HG02642 (cell line): ENCODE measurements around the gene SLC22A7.
A peak's percentile ranks its signal among the peaks of the same experiment; 100 is the strongest.

Source experiments
- ATAC-seq: cut with Tn5 transposase; IDR thresholded peaks from one replicate; pipeline ENCODE4 v1.9.1; 2021; ENCODE audit warnings: mild to moderate bottlenecking; ENCODE audit not compliant: unreplicated experiment, poor library complexity

SLC22A7 gene, protein sequence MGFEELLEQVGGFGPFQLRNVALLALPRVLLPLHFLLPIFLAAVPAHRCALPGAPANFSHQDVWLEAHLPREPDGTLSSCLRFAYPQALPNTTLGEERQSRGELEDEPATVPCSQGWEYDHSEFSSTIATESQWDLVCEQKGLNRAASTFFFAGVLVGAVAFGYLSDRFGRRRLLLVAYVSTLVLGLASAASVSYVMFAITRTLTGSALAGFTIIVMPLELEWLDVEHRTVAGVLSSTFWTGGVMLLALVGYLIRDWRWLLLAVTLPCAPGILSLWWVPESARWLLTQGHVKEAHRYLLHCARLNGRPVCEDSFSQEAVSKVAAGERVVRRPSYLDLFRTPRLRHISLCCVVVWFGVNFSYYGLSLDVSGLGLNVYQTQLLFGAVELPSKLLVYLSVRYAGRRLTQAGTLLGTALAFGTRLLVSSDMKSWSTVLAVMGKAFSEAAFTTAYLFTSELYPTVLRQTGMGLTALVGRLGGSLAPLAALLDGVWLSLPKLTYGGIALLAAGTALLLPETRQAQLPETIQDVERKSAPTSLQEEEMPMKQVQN

DNA sequence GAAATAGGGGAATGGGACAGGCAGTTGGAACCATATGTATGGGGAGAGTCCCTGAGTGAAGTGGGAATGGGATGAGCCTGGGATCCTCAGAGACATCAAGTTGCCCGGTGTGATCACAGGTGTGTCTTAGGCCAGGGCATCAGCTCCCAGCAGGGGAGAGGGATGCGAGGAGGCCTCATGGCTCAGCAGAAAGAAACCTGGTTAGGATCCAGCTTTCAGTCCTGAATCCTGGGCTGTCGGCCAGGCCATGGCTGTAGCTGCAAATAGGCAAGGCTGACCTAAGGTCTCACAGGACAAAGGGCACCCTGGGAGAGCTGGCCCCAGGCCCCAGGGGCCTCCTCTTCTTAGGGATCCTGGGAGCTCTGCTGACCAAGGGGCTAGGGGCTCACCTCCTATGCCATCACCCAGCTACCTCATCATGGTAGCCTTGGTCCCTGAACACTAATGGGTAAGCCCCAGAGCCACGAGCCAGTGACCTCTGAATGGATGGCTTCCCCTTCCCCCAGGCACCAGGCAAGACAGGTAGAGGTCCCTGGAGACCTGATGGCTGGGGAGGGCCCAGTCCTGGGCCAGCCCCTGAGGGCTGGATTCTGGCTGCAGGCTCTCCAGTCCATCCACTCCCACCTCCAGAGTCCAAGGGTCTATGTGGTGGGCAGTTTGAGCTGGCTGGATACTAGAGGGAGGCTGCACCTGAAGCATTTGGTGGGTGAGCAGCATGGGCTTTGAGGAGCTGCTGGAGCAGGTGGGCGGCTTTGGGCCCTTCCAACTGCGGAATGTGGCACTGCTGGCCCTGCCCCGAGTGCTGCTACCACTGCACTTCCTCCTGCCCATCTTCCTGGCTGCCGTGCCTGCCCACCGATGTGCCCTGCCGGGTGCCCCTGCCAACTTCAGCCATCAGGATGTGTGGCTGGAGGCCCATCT lies at the start of gene SLC22A7:
SLC22A7 (plus strand) TSS at position 617 of the 921 bp plus-strand sequence; CDS start at position 716, 99 bp downstream.
- no peak for ATAC-seq

- ATAC-seq = no peak
Observed at GRCh38 chr6:43248791-43249190, 49.3 kb upstream of the SLC22A7 start.

DNA sequence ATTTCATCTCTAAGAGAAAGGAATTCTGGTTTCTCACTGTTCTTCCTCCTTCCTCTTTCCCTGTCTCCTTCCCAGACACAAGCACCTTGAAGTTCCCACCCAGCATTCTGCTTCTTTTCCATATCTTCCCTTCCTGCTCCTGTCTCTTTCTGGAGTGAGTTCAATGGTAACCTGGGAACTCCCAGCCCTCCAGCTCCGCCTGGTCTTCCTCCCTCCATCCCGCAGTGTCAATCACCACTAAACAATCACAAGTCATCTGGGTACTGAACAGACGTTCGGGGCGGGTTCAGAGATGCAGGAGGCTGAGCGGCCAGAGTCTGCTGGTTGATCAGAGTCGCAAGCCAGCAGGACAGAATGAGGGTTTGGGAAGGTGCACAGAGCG lies 47.1 kb upstream of the SLC22A7 start:
- ATAC-seq = no peak

DNA sequence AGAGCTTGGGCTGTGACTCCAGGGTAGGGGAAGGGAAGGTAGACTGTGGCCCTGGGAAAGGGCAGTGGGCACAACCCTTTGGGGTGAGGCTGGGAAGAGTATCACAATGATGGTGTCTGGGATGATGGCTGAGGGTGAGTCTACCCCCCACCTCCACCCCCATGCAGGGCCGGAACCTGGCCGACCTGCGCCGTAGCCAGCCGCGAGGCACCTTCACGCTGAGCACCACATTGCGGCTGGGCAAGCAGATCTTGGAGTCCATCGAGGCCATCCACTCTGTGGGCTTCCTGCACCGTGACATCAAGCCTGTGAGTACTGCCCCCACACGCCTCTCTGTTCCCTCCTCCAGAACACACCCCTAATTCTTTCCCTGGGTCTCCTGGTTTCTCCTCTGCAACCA lies 44.7 kb upstream of the SLC22A7 start:
- no peak for ATAC-seq

DNA sequence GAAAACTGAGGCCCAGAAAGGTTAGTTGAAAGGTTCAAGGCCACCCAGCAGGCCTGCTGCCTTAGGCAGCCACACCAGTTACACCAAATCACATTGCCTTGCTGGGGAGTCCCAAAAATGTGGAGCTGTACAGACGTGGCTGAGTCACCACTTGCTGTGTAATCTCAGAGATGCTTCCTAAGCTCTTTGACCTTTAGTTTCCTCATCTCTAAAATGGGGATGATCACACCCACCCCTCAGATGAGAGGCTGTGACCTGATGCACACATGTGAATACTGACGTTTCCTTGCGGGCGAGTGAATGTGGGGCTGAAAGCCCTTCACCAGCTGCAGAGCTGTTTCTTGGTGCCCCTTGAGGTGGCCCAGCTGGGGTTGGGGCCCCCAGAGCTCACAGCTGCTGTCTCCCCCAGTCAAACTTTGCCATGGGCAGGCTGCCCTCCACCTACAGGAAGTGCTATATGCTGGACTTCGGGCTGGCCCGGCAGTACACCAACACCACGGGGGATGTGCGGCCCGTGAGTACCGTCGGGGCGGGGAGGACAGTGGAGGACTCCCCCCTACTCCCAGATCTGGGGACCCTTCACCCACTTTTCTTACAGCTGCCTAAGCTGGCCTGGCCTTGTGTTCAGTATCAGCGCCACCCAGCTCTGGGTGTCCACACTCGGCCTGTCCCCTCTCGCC lies 43.8 kb upstream of the SLC22A7 start:
- ATAC-seq = no peak

- no peak for ATAC-seq
Observed at GRCh38 chr6:43254846-43255245, 43.2 kb upstream of the SLC22A7 start.

- no peak for ATAC-seq
Observed at GRCh38 chr6:43255408-43256054, 42.5 kb upstream of the SLC22A7 start.

- no peak for ATAC-seq
Observed at GRCh38 chr6:43256670-43257366, 41.2 kb upstream of the SLC22A7 start.

GRCh38 chr6:43257367-43258145 lies 40.5 kb upstream of the SLC22A7 start:
- no peak for ATAC-seq

DNA sequence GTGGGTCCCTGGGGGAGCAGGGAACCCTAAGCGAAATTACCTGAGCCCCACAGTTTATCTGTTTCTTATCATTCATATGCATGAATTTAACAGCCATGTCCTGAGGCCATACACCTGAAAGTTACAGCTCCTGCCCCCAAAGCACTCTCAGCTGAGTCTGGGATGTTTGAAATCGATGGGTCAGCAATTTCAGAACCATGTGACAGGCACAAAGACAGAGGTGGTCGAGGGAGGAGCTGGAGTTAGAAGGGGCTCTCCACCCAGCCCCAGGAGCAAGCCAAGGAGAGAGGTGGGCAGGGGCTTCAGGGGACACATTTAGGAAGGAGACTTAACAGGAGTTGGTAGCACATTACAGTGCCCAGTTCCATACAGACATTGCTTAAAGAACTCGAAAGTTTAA lies 39.9 kb upstream of the SLC22A7 start:
- no peak for ATAC-seq

DNA sequence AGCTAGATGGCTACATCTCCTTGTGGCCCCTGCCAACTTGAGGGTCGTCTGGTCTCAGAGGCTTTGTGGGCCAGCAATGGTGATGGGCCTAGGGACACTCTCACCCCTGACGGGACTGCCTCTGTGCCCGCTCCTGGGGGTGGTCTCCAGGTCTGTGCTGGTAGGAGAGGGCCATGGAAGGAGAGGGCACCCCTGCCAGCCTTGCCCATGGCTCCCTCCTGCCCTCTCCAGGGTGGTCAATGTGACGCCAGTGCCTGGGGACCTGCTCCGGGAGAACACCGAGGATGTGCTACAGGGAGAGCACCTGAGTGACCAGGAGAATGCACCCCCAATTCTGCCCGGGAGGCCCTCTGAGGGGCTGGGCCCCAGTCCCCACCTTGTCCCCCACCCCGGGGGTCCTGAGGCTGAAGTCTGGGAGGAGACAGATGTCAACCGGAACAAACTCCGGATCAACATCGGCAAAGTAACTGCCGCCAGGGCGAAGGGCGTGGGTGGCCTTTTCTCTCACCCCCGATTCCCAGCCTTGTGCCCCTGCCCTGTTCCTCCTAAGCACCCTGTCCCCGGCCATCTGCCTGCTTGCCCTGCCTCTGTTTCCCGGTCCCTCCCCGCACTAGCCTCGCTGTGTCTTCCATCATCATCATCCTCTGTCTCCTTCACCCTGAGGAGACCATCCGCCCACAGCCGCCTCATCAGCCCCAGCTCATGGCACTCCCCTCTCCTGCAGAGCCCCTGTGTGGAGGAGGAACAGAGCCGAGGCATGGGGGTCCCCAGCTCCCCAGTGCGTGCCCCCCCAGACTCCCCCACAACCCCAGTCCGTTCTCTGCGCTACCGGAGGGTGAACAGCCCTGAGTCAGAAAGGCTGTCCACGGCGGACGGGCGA lies 39.0 kb upstream of the SLC22A7 start:
- ATAC-seq = no peak

- no peak for ATAC-seq
Observed at GRCh38 chr6:43260791-43261190, 37.3 kb upstream of the SLC22A7 start.

DNA sequence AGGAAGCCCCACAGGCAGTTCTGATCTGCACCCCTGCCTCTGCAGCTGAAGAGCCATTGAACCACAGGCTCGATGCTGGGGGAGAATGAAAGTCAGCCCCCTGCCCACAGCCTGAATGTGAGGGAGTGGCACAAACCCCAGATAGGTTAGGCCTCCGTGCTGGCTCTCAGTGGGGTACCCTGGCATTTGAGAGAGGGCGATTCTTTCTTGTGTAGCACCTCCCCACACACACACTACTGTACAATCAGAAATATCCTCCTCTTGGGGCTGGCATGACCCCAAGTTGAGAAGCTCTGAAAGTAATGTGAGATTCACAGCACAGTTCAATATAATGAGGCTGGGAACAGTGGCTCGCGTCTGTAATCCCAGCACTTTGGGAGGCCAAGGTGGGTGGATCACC lies 36.9 kb upstream of the SLC22A7 start:
- no peak for ATAC-seq

DNA sequence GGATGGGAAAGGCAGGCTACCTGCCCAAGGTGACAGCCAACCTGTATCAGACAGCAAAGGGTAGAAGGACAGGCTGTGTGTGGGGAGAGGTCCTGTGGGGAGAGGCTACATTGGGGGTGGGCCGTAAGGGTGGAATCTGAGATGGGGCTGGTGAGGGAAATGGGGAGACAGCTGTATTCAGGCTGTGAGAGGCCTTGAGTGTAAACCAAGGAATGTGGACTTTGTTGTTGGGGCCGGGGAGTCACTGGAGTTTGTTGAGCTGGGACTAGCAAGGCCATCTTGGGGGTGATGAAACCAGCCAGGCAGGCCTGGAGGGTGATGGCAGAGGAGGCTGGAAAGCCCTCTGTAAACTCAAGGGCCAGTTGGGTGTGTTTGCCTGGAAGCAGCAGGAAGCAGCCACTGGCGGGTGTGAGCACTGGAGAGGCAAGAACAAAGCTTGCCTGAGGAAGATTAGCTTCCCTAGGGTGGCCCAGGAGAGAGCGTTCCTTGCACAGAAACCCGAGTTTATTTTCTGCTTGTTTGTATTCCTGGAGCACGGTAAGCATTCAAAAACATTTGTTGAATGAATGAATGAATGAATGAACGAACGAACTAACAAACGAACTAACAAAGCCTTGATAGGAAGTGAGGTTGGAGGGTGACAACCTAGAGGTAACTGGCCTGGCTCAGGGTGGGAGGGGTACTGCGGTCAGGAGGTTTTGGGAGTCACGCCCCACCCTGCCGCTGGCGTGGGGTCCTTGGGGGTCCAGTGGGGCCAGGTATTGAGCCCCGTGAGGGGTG lies 35.9 kb upstream of the SLC22A7 start:
- ATAC-seq = no peak

DNA sequence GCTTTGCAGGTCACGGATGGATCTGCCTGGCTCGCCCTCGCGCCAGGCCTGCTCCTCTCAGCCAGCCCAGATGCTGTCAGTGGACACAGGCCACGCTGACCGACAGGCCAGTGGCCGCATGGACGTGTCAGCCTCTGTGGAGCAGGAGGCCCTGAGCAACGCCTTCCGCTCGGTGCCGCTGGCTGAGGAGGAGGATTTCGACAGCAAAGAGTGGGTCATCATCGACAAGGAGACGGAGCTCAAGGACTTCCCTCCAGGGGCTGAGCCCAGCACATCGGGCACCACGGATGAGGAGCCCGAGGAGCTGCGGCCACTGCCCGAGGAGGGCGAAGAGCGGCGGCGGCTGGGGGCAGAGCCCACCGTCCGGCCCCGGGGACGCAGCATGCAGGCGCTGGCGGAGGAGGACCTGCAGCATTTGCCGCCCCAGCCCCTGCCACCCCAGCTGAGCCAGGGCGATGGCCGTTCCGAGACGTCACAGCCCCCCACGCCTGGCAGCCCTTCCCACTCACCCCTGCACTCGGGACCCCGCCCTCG lies 35.2 kb upstream of the SLC22A7 start:
- ATAC-seq = no peak

DNA sequence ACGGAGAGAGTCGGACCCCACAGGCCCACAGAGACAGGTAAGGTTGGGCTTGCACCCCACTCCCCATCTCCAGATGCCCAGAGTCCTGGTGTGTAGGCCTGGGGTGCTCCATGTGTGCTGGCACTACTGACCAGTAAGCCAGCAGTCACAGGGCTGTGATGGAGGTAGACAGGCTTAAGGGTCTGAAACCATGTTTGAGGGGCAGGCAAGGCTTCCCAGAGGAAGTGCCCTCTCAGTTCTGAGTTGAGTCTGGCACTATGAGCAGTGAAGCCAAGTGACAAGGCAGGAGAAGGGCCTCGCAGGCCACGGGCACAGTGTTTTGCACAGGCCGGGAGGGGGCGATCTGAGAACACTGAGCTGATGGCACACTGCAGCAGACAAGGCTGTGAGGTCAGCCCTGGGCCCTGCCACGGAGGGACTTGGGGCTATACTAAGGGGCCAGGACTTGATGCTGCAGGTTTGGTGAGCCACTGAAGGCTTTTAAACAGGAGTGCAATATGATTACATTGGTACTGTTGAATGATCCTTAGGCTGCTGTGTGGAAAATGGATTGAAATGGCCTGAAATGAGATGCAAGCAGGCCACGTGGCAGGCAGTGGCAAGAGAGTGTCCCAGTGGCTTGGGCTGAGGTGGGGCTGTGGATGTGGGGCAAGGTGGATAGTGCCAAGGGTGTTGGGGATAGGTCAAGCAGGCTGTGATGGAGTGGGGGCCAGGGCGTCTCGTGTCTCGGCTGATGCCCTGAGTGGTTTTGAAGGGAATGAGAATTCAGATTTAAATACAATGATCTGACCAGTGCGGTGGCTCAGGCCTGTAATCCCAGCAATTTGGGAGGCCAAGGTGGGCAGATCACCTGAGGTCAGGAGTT lies 34.5 kb upstream of the SLC22A7 start:
- peak; percentile 74 for ATAC-seq
